ELR (cell line): ENCODE data around the gene ATXN10.
A peak's percentile ranks its signal among the peaks of the same experiment; 100 is the strongest.

Experiments used
- DNase-seq: peaks from one replicate; pipeline ENCODE4 v3.0.0-alpha.2; 2015; ENCODE audit warnings: low read depth

Gene ATXN10

DNA sequence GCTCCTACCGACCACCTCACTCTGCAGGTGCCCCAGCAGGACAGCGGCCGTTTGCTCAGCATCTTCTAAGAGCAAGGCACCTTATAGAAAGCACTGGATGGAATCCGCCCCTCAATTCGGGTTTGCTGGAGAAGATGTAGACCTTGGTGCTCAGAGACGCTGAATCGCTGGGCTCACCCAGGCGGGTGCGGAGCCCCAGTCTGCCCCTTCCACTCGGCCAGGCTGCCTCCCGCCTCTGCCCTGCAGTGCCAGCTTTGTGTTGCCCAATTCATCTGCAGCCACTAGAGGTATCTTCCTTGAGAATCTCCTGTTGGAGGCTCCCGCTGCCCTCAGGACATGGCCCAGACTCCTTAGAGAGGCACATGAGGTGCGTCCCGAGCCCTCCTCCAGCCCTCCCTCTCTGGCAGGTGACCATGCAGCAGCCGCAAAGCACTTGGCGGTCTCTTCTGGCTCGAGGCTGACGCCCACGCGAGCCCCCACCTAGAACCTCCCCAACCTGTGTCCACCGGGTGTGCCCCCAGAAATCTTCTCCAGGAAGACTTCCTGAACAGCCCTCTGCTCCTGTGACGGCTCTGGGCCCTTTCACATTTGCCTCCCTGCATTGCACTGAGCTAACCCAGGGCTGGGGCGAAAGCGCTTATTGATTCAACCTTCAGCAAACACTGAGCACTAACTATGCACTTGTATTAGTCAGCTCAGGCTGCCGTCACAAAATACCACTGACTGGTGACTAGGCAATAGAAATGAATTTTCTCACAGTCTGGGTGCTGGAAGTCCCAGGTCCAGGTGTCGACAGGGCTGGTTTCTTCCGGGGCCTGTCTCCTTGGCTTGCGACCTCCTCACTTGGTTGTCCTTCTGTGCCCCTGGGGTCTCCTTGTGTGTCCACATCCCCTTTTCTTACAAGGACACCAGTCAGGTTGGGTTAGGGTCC is 187.9 kb downstream of the ATXN10 start:
- DNase-seq = peak; percentile 15

DNA sequence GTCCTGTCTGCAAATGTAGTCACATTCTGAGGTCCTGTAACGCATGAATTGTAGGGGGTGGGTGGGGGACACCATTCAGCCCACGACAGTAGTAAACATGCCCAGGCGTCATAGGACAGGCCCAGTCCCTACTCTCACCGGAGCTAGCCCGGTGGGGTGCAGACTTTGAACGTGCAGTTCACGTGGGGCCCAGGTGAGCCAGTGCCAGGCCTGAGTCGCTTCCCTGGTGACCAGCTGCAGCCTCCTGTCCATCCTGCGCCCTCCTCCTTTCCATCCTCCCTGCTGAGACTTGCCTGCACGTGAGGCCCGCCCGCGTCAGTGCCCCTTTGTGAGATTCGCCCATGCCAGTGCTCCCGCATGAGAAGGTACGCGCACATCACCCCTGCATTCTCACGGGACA is 188.6 kb downstream of the ATXN10 start:
- no peak for DNase-seq

DNA sequence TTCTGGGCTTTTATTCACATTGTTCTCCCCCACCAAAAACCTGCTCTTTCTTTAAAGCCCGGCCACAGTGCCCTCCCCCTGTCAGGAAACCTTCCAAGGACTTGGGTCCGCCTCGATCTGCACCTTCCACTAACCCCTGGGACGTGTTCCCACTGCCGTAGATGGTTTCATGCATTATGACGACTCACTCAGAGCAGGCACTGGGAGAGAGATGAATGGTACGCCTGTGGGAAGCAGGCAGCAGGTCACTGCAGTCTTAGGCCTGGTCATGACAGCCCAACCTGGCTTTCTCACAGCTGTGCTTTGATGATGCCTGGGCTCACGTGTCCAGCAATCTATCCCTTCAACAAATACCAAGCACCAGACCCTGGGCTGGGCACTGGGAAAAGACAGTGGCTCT is 189.6 kb downstream of the ATXN10 start:
- DNase-seq = no peak

- peak; percentile 65 for DNase-seq
Observed at GRCh38 chr22:45863981-45864751, 192.5 kb downstream of the ATXN10 start.

DNA sequence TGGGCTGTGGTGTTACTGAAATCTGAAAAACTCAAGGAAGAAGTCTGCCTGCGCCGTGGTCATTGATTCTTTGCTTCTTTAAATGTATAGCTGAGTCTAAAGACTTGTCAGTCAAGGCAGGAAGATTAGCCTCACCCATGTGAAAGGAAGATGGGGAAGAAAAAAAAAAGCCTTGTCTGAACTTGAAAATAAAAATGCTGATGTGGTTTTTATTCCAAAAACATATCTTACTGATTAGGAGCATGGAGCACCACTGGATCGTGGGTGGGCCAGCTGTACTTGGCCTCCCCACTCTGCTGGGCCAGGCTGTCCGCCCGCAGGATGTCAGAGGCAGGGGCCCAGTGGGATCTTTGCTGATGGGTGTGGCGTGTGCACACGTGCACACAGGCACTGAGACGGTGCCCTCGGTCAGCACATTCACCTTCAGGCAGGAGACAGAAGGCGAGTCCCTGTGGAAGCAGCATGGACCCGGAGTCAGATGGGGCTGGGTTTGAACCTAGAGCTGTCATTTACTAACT is 193.4 kb downstream of the ATXN10 start:
- DNase-seq = no peak

DNA sequence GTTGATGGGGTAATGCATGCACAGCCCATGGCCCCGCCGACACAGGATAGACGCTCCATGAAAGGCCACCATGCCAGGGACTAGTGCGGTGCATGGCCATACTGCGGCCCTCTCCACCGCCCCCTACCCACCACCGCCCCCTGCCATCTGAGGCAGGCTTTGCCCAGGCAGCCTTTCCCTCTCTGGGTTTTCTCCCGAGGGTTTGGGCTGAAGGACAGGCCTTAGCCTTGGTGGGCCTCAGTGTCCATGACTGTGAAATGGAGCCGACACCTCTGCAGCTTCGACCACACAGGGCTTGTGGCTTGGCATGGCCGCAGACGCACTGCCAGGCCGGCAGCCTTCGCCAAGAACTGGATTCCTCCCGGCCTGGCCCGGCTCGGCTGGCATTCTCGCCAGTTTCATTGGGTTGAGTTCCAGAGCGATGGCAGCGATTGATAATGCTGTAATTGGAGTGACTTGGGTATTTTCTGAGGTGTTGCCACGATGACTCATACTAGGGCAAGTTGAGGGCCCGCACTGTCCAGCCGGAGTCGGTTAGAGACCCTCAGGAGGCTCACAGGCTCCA is 194.0 kb downstream of the ATXN10 start:
- DNase-seq = no peak

GRCh38 chr22:45866126-45866645 is 194.6 kb downstream of the ATXN10 start:
- no peak for DNase-seq

GRCh38 chr22:45866646-45867117 is 195.0 kb downstream of the ATXN10 start:
- DNase-seq = no peak

DNA sequence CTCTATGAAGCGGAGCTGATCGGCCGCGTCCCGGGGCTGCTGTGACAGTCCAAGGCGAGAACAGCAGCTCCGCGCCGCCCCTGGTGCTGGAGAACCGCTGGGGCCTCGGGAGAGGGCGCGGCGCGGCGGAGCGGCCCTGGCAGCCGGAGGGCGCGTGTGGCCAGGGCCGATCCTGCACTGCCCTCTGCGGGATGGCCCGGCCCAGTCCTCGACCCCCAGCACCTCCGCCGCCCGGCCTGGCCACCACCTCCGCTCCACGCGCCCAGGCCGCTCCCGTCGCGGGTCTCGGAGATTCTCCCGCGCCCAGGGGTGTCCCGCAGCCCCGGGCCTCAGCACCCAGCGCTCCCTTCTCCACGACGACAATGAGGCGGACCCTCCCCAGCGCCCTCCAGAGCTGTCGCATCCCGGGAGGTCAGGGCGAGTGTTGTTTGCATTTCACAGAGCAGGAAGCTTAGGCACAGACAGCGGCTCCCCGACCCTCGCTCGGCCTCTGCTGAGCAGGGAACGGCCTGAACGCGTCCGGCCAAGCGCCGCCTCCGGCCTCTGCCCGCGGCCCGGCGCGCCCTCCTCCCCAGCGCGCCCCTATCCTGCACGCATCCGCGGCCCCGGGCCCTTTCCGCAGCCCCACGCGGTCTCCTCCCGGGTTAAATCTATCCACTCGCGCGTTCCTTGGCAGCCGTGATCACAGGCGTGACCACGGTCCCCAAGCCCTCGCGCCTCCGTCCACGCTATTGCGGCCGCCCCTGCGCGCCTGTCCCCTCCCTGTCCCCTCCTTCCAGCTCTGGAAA is 195.7 kb downstream of the ATXN10 start:
- peak; percentile 56 for DNase-seq

DNA sequence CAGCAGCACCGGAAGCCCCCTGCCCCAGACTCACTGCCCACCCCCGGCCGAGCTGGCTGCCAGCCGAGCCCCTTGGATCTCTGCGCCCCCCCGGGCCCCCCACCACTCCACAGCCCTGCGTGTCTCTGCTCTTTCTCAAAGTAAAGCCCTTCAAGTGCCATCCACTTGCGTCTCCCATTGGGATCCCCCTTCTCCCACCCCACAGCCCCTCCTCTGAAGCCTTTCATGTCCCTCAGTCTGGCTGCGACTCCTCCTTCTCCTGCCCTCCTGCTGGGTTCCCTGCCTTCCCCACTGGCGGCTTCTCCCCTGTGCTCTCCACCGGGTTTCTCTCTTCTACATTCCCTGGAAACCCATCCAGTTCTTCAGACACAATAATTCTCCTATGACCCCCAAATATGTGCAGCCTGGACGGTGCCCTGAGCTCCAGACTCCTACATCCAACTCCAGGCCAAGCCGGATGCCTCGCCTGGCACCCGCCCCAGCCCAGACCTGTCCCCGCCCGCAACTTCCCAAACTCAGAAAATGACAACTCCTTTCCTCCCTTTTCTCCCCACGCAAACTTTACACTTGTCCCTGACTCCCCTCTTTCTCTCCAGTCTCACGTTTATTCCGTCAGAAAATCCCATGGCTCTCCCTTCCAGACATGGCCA is 196.4 kb downstream of the ATXN10 start:
- DNase-seq = no peak

- no peak for DNase-seq
Observed at GRCh38 chr22:45868571-45869339, 197.1 kb downstream of the ATXN10 start.

GRCh38 chr22:45869340-45869847 is 197.8 kb downstream of the ATXN10 start:
- no peak for DNase-seq

GRCh38 chr22:45870011-45870410 is 198.4 kb downstream of the ATXN10 start:
- no peak for DNase-seq

DNA sequence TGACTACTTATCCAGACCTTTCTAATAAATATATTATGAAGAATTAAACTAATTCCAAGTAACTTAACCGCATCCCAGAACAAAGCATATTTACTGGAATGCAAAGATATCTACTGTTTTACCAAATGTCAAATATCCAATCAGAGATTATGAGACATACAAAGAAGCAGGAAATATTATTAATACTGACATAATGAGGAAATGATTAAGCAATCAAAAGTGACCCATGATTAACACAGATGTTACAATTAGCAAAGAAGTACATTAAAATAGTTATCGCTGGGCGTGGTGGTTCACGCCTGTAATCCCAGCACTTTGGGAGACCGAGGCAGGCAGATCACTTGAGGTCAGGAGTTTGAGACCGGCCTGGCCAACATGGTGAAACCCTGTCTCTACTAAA is 200.1 kb downstream of the ATXN10 start:
- no peak for DNase-seq

DNA sequence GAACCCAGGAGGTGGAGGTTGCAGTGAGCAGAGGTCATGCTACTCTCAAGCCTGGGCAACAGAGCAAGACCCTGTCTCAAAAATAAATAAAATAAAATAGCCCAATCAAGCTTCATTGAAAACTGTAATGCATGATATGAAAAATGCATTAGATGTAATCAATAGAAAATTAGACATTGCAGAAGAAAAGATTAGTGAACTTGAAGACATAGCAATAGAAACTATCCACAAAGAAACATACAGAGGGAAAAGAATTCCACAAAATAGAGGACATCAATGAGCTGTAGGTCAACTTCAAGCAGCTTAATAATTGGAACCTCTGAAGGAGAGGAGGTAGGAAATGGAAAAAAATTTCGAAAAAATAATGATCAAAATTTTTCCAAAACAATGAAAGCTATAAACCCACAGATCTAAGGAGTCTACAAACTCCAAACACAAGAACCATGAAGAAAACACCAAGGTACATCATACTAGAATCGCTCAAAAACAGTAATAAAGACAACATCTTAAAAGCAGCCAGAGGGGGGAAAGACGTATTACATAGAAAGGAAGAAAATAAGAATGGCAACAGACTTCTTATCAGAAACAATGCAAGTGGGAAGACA is 201.1 kb downstream of the ATXN10 start:
- DNase-seq = no peak

DNA sequence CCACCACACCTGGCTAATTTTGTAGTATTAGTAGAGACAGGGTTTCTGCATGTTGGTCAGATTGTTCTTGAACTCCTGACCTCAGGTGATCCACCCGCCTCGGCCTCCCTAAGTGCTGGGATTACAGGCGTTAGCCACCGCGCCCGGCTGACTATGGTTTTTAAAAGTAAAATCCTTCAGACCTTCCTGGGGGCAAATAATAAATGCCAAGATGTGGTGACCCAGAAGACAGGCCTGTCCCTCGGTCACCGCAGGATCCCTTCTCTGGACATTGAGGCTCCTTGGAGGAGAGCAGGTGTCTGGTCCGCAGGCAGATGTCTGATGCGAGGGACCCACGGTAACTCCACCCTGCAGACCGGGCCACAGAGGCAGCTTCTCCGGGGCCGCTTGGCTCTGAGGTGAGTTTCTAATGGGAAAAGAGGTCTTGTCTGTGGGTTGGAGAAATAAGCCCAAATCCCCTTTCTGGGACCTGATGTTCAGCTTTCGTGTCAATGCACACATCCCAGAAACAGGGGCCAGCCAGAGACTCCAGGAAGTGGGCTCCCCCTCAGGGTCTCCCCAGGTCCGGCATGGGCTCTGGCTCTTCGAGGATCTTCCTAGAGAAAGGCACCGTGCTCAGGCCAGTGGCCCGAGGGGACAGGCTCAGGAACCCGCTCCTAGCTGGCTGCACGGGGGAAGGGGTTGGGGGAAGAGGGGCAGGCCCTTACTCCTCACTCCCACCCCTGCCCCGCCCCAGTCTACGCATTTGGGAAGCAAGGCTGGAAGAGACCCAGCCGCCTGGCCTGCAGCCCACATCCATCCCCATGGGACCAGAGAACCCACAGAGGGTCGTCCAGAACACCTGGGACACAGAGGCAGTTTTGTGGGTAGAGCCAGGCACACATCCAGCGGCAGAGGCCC is 204.8 kb downstream of the ATXN10 start:
- DNase-seq = no peak

DNA sequence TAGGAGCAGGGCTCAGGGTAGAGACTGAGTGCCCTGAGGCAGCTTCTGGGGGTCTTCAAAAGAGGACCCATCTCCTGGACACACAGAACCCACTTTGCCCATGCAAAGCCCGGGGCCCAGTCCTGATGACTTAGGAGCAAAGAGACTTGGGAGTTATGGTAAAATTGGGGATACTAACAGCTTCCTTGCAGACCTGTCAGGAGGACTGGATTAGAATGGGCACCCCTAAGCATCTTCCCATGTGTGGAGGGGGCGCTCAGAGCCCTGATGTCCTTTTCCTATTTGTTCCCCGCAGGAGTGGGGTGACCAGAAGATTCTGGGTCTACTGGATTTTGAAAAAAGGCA is 205.4 kb downstream of the ATXN10 start:
- DNase-seq = no peak

- no peak for DNase-seq
Observed at GRCh38 chr22:45877651-45878050, 206.0 kb downstream of the ATXN10 start.
